A549 treated with CORT108297 at 1 μM for 4 hours (cell line): ENCODE data around the gene GGT1. TPM values are rescaled to one million over a fixed set of nuclear protein-coding genes. Genes with fewer than 3 reads are reported as not detected.

Experiments
- total RNA-seq: library from RNA; stranded (reverse); fragments of 200-300 nt; extraction: Qiagen RNA extraction; gene quantifications from 5 replicates; pipeline ENCODE4 v1.2.3, GENCODE V29; 2022

Gene GGT1
- total RNA-seq = 94.5 to 117 TPM (median 110 TPM) in 5 replicates

GRCh38 chr22:24602847-24603769, at the start of gene GGT1:
Gene GGT1 (plus strand): TSS chr22:24603193. CDS start chr22:24611082, 7,889 bp downstream.

GRCh38 chr22:24554313-24555164, 48.5 kb upstream of the GGT1 start, which contains the start of gene GUCD1:
Gene GUCD1 (minus strand): TSS chr22:24555138. CDS start chr22:24554991, 147 bp downstream.

GRCh38 chr22:24555165-24556039, 47.6 kb upstream of the GGT1 start, which contains the start of gene SNRPD3:
Gene SNRPD3 (plus strand): TSS chr22:24555999. CDS start chr22:24557675, 1,676 bp downstream.

GRCh38 chr22:24592851-24593558, 10.0 kb upstream of the GGT1 start, which contains the start of gene LRRC75B:
Gene LRRC75B (minus strand): TSS chr22:24593073. CDS start chr22:24593039, 34 bp downstream.

Other genes with a start within 250 kb of the GGT1 start
- 0.59 to 1.0 TPM (median 0.89 TPM) in 5 replicates for gene ADORA2A, start 175.6 kb upstream of the GGT1 start, total RNA-seq
- not detected in 5 replicates for gene UPB1, start 107.9 kb upstream of the GGT1 start, total RNA-seq
- gene GUCD1, start 48.1 kb upstream of the GGT1 start, total RNA-seq = 40.7 to 48.8 TPM (median 43.3 TPM) in 5 replicates
- 141 to 267 TPM (median 149 TPM) in 5 replicates for gene SNRPD3, start 47.2 kb upstream of the GGT1 start, total RNA-seq
- gene LRRC75B, start 10.1 kb upstream of the GGT1 start, total RNA-seq = 5.3 to 10.2 TPM (median 9.3 TPM) in 5 replicates
- not detected in 5 replicates for gene PIWIL3, start 171.5 kb downstream of the GGT1 start, total RNA-seq
- 0.18 to 0.64 TPM (median 0.29 TPM) in 5 replicates for gene SGSM1, start 203.0 kb downstream of the GGT1 start, total RNA-seq